Gastroesophageal sphincter (tissue), 3 donors: ENCODE measurements around the gene MMP2.

Source experiments
- POLR2A ChIP-seq, 2 donors: fragments of 450-650 bp; IDR thresholded peaks; one replicate each; pipeline ENCODE4 v1.6.1; 2017; ENCODE audit warnings: antibody characterized with exemption in 2 of 2, mild to moderate bottlenecking in 2 of 2, moderate library complexity in 1 of 2
- POLR2AphosphoS5 ChIP-seq: sonication (generic); formaldehyde crosslinking; IDR thresholded peaks from one replicate; pipeline ENCODE4 v1.6.1; 2017; ENCODE audit warnings: antibody characterized with exemption
- TF ChIP-seq, protein P1 (sequence below), 4 experiments: fragments of 200-600 bp in 2 of 4; fragments of 450-650 bp in 2 of 4; sonication (generic) in 1 of 4; IDR thresholded peaks; one replicate each; pipeline ENCODE4 v1.5.1; 2017 to 2019; ENCODE audit warnings: antibody characterized with exemption in 4 of 4, mild to moderate bottlenecking in 2 of 4, moderate library complexity in 2 of 4

DNA sequence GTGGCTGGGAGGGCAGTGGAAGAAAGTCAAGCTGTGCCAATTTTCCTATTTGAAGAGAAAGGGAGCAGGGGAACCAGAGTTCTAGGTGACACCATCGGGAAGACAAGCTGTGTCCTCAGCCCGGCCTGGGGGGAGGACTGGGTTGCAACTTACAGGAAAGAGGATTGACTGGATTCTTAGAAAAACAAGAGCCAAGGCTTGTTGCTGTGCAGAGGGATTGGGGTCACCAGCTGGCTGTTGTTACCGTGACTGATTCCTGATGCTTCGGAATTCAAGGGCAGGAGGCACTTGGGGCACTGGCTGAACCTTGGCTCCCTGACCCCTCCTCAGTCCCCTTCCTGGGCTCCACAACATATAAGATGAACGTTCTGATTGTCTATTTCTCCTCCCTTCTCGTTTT lies 16.8 kb upstream of the MMP2 start:
- TF ChIP-seq, protein P1, sequence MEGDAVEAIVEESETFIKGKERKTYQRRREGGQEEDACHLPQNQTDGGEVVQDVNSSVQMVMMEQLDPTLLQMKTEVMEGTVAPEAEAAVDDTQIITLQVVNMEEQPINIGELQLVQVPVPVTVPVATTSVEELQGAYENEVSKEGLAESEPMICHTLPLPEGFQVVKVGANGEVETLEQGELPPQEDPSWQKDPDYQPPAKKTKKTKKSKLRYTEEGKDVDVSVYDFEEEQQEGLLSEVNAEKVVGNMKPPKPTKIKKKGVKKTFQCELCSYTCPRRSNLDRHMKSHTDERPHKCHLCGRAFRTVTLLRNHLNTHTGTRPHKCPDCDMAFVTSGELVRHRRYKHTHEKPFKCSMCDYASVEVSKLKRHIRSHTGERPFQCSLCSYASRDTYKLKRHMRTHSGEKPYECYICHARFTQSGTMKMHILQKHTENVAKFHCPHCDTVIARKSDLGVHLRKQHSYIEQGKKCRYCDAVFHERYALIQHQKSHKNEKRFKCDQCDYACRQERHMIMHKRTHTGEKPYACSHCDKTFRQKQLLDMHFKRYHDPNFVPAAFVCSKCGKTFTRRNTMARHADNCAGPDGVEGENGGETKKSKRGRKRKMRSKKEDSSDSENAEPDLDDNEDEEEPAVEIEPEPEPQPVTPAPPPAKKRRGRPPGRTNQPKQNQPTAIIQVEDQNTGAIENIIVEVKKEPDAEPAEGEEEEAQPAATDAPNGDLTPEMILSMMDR (IDR thresholded peaks at IDR 0.05) = no peak
- no peak for TF ChIP-seq POLR2A (IDR thresholded peaks at IDR 0.05)
- TF ChIP-seq POLR2AphosphoS5 = no peak
